RWPE1 (cell line): ENCODE data around the gene CCSAP.
"Not testable (repeated sequence)": the region's sequence is repeated elsewhere in the genome, so short reads cannot be mapped to it uniquely, and the experiment has no call there.

Source experiments
- CTCF ChIA-PET: fragments of 350-600 bp; sonication (Branson Sonifier 250); formaldehyde crosslinking; extraction: SDS; loops from one replicate; lab custom pipeline; 2021; lab: Yijun Ruan, JAX
- POLR2A ChIA-PET: fragments of 400-600 bp; formaldehyde crosslinking; extraction: SDS; loops from one replicate; lab custom pipeline; 2020; ENCODE audit warnings: antibody characterized with exemption; ENCODE audit not compliant: low non-redundant PET; lab: Yijun Ruan, JAX
- DNase-seq: peaks from one replicate; pipeline ENCODE4 v3.0.0; 2012; ENCODE audit warnings: low spot score
- H3K27ac ChIP-seq: fragments of 450-650 bp; 2 replicates; pipeline ENCODE4 v1.5.1; 2017
- CTCF ChIP-seq: fragments of 450-650 bp; conservative IDR thresholded peaks from 2 replicates; pipeline ENCODE4 v1.5.1; 2017; ENCODE audit warnings: low read depth, mild to moderate bottlenecking

Gene CCSAP

GRCh38 chr1:229383188-229383587 lies 40.3 kb upstream of the CCSAP start:
- no peak overlapping the region for H3K27ac ChIP-seq
- TF ChIP-seq CTCF: no peak
- ChIA-PET POLR2A (no interaction called here), CTCF (no interaction called here)
- no peak for DNase-seq

DNA sequence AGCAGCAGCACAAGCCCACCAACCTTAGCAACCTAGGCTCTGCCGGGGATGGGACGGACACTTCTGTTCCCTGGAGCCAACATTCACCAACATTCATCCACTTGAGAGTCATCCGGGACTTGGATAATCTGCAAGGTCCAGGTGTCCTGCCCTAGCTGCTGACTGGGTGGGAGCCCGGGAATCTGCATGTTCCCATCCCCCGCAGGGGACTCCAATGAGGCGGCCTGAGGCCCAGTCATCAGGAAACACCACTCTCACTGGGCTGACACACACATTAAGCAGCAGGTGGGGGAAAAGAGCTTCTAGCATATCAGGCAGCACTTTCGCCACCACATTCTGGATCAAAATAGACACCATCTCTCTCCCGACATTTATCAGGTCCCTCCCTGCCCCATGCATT lies 38.4 kb upstream of the CCSAP start:
- no peak for TF ChIP-seq CTCF
- ChIA-PET POLR2A (no interaction called here), CTCF (no interaction called here)
- DNase-seq: no peak
- no peak overlapping the region for H3K27ac ChIP-seq

GRCh38 chr1:229380536-229381160 lies 37.8 kb upstream of the CCSAP start:
- POLR2A ChIA-PET: no interaction called here
- no peak for TF ChIP-seq CTCF
- H3K27ac ChIP-seq: no peak overlapping the region
- CTCF ChIA-PET: no interaction called here
- no peak for DNase-seq

- CTCF ChIA-PET: no interaction called here
- no peak for TF ChIP-seq CTCF
- no peak for DNase-seq
- POLR2A ChIA-PET: no interaction called here
- no peak overlapping the region for H3K27ac ChIP-seq
These were observed 37.0 kb upstream of the CCSAP start for GRCh38 chr1:229379846-229380245.

DNA sequence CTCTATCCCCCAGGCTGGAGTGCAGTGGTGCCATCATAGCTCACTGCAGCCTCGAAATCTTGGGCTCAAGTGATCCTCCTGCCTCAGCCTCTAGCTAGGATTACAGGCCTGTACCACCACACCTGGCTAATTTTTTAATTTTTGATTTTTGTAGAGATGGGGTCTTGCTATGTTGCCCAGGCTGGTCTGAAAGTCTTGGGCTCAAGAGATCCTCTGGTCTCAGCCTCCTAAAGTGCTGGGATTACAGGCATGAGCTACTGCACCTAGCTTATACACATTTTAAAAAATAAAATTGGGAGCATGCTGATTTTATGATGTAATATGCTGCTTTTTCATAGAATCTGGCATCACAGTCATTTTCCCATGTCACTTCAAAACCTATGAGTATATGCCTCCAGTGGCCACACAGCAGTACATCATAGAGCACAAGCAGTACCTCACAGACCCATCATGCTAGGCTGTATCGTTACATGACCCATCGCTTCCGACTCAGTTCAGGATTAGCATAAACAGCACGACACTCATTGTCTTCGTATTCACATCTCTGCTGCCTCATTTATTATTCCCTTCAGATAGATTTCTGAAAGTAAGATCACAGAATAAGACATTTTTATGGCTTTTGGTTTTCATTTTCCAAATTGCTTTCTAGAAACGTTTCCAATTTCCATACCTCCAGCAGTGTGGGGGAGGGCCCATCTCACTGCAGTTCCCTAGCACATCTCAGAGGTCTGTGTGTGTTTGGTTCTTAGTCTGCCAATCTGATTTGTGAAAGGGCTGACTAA lies 35.9 kb upstream of the CCSAP start:
- ChIA-PET CTCF (interaction anchor here (0.6 kb wide), 1 partner anchor 282 kb away, joined by 3 read pairs; no protein-coding TSS in a partner anchor), POLR2A (no interaction called here)
- no peak for DNase-seq
- H3K27ac ChIP-seq: no peak overlapping the region
- no peak for TF ChIP-seq CTCF

DNA sequence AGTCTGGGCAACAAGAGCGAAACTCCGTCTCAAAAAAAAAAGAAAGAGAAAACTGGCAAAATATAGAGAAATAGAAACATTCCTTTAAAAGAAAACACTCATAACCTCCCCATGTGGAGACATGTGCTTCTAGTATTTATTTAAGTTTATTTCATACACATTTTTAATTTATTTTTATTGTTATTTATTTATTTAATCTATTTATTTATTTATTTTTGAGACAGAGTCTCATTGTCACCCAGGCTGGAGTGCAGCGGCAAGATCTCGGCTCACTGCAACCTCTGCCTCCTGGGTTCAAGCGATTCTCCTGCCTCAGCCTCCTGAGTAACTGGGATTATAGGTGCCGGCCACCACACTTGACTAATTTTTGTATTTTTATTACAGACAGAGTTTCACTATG lies 35.2 kb upstream of the CCSAP start:
- POLR2A ChIA-PET, H3K27ac ChIP-seq, DNase-seq: not testable (repeated sequence)
- CTCF ChIA-PET: interaction anchor here (0.6 kb wide), 1 partner anchor 283 kb away, joined by 3 read pairs; no protein-coding TSS in a partner anchor

GRCh38 chr1:229377429-229377828 lies 34.6 kb upstream of the CCSAP start:
- CTCF ChIA-PET: no interaction called here
- DNase-seq: no peak
- no peak overlapping the region for H3K27ac ChIP-seq
- POLR2A ChIA-PET: interaction anchor here (0.6 kb wide), 1 partner anchor 10 kb away, joined by 8 read pairs; no protein-coding TSS in a partner anchor
- TF ChIP-seq CTCF: no peak
